ENCODE measurements around the gene MDM4. TPM values are rescaled to one million over a fixed set of nuclear protein-coding genes. Genes with fewer than 3 reads are reported as not detected.

The MDM4 gene
- total RNA-seq, 2 donors from 2014 or later, result 65.5 to 161 TPM

DNA sequence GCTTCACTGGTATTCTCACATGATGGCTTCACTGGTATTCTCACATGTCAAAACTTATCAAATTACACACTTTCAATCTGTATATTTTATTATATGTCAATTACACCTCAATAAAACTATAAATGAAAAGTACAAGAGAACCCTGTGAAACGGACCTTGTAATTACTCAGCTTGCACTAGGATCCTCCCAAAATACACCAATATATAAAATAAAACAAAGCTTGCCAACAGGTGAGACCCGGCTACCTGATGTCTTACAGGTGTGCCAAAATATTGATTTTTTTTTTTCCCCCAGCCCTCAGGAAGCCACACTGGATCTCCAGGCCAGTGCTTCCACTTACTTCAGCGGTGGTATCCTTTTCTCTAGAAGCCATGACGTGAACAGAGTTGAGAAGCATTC lies 44.5 kb upstream of the MDM4 start:
- Histone ChIP-seq H3K27ac (ENCODE audit: low read depth, low read length) (no peak overlapping the region), H3K4me3 (ENCODE audit: low read length) (no peak overlapping the region), H3K27me3 (ENCODE audit: control insufficient read depth, insufficient read depth, low read length, poor library complexity, severe bottlenecking) (no peaks in the 10 kb centered on the region), H3K36me3 (ENCODE audit: control insufficient read depth, insufficient read depth, low read length) (peaks cover 6% of the 10 kb centered on the region), H3K9ac (ENCODE audit: extremely low read depth, low read length, poor library complexity, severe bottlenecking) (no peak overlapping the region), H3K4me1 (ENCODE audit: control insufficient read depth, insufficient read depth, low read length) (no peaks in the 10 kb centered on the region), H3K9me3 (ENCODE audit: control insufficient read depth, low read length) (no peaks in the 10 kb centered on the region)
- peaks cover 19% of the 10 kb centered on the region for H3K4me1 Mint-ChIP-seq
- H3K36me3 Mint-ChIP-seq (ENCODE audit: low read depth), result peaks cover 20% of the 10 kb centered on the region
- no peak overlapping the region for H3K27ac Mint-ChIP-seq
- H3K9me3 Mint-ChIP-seq, result peaks cover 6% of the 10 kb centered on the region
- no peak overlapping the region for H3K4me3 Mint-ChIP-seq
- TF ChIP-seq, protein P1, sequence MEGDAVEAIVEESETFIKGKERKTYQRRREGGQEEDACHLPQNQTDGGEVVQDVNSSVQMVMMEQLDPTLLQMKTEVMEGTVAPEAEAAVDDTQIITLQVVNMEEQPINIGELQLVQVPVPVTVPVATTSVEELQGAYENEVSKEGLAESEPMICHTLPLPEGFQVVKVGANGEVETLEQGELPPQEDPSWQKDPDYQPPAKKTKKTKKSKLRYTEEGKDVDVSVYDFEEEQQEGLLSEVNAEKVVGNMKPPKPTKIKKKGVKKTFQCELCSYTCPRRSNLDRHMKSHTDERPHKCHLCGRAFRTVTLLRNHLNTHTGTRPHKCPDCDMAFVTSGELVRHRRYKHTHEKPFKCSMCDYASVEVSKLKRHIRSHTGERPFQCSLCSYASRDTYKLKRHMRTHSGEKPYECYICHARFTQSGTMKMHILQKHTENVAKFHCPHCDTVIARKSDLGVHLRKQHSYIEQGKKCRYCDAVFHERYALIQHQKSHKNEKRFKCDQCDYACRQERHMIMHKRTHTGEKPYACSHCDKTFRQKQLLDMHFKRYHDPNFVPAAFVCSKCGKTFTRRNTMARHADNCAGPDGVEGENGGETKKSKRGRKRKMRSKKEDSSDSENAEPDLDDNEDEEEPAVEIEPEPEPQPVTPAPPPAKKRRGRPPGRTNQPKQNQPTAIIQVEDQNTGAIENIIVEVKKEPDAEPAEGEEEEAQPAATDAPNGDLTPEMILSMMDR (conservative IDR thresholded peaks at IDR 0.05), result no peak
- peaks cover 4% of the 10 kb centered on the region for H3K27me3 Mint-ChIP-seq (ENCODE audit: insufficient read depth)
- WGBS, 2 experiments (ENCODE audit: insufficient coverage in 1 of 2, insufficient read length in 1 of 2), result 94 to 98% methylated on average over 4 of the region's 4 CpGs
- no peak for DNase-seq

DNA sequence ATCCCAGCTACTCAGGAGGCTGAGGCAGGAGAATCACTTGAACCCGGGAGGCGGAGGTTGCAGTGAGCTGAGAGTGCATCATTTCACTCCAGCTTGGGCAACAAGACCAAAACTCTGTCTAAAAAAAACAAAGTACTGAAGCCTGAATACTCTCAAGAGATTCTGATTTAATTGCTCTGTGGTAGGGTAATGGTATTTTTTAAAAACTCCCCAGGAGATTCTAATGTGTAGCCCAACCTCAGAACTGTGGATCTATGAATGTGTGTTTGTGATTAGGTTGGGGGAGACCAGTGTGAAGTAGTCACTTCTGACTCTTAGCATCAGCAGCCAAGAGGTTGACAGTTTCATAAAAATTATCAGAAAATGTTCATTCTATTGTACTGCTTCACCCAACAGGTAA lies 43.5 kb upstream of the MDM4 start:
- no peaks in the 10 kb centered on the region for H3K4me1 ChIP-seq (ENCODE audit: control insufficient read depth, insufficient read depth, low read length)
- H3K36me3 ChIP-seq (ENCODE audit: control insufficient read depth, insufficient read depth, low read length), result peaks cover 6% of the 10 kb centered on the region
- DNase-seq, result no peak
- Mint-ChIP-seq H3K9me3 (peaks cover 6% of the 10 kb centered on the region), H3K4me3 (no peak overlapping the region), H3K4me1 (peaks cover 23% of the 10 kb centered on the region), H3K27ac (no peak overlapping the region), H3K36me3 (ENCODE audit: low read depth) (peaks cover 20% of the 10 kb centered on the region), H3K27me3 (ENCODE audit: insufficient read depth) (peaks cover 4% of the 10 kb centered on the region)
- no peaks in the 10 kb centered on the region for H3K9me3 ChIP-seq (ENCODE audit: control insufficient read depth, low read length)
- no peak overlapping the region for H3K27ac ChIP-seq (ENCODE audit: low read depth, low read length)
- WGBS, 2 experiments (ENCODE audit: insufficient coverage in 1 of 2, insufficient read length in 1 of 2), result 91 to 100% methylated on average over 2 of the region's 2 CpGs
- H3K4me3 ChIP-seq (ENCODE audit: low read length), result no peak overlapping the region
- H3K27me3 ChIP-seq (ENCODE audit: control insufficient read depth, insufficient read depth, low read length, poor library complexity, severe bottlenecking), result no peaks in the 10 kb centered on the region
- no peak overlapping the region for H3K9ac ChIP-seq (ENCODE audit: extremely low read depth, low read length, poor library complexity, severe bottlenecking)
- TF ChIP-seq, protein P1 (conservative IDR thresholded peaks at IDR 0.05), result no peak

DNA sequence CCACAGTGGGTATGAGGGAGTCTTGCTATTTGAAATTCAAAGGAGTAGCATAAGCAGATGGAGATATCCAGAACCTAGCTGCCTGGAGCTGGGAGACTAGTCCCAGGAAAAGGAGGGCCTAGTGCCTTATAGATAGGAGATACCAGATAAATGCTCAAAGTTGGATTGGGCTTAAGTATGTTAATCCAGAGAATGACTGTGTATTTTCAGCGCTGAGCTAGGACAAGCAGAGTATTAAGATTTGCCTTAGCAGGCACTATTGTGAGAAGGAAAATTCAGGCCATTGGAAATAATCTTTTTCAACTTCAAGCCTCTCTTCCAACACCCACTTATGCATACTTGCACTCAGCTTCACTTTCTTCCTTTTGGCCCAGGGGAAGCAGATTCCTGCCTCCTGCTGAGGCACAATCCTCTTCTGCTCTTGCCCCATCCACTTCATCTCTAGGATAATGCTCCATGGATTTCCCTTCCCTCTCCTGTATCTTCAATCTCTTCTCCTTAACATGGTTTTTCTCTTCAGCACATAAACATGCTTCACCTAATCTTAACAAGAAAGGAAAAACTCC lies 42.7 kb upstream of the MDM4 start:
- no peaks in the 10 kb centered on the region for H3K4me1 ChIP-seq (ENCODE audit: control insufficient read depth, insufficient read depth, low read length)
- Mint-ChIP-seq H3K9me3 (peaks cover 6% of the 10 kb centered on the region), H3K4me1 (peaks cover 31% of the 10 kb centered on the region), H3K4me3 (no peak overlapping the region), H3K27ac (no peak overlapping the region), H3K36me3 (ENCODE audit: low read depth) (peaks cover 20% of the 10 kb centered on the region), H3K27me3 (ENCODE audit: insufficient read depth) (peaks cover 4% of the 10 kb centered on the region)
- H3K36me3 ChIP-seq (ENCODE audit: control insufficient read depth, insufficient read depth, low read length), result peaks cover 6% of the 10 kb centered on the region
- DNase-seq, result no peak
- no peak overlapping the region for H3K27ac ChIP-seq (ENCODE audit: low read depth, low read length)
- no peak overlapping the region for H3K9ac ChIP-seq (ENCODE audit: extremely low read depth, low read length, poor library complexity, severe bottlenecking)
- 69 to 70% methylated on average over 1 of the region's 1 CpG for WGBS, 2 experiments (ENCODE audit: insufficient coverage in 1 of 2, insufficient read length in 1 of 2)
- TF ChIP-seq, protein P1 (conservative IDR thresholded peaks at IDR 0.05), result no peak
- no peaks in the 10 kb centered on the region for H3K9me3 ChIP-seq (ENCODE audit: control insufficient read depth, low read length)
- no peak overlapping the region for H3K4me3 ChIP-seq (ENCODE audit: low read length)
- H3K27me3 ChIP-seq (ENCODE audit: control insufficient read depth, insufficient read depth, low read length, poor library complexity, severe bottlenecking), result no peaks in the 10 kb centered on the region
